CD4-positive, alpha-beta T cell treated with Interleukin-4 for 1 hour (primary cell): Measurements from ENCODE around the gene GNAI3.

ENCODE experiments used
- DNase-seq, 2 donors: peaks; one replicate each; pipeline ENCODE4 v3.0.0-alpha.2; 2020 to 2022

Gene GNAI3

GRCh38 chr1:109548321-109549267, at the start of gene GNAI3:
Gene GNAI3, plus strand, starts transcription at chr1:109548615. Its CDS starts 106 bp downstream, at chr1:109548721.
- DNase-seq: peak; percentile 96 to 97

- no peak for DNase-seq
These were observed 49.3 kb upstream of the GNAI3 start for GRCh38 chr1:109499081-109499480.

- DNase-seq: peak; percentile 65 to 70
These were observed 48.5 kb upstream of the GNAI3 start for GRCh38 chr1:109499661-109500536.

GRCh38 chr1:109500941-109501381, 47.5 kb upstream of the GNAI3 start:
- no peak for DNase-seq

- no peak for DNase-seq
These were observed 46.6 kb upstream of the GNAI3 start for GRCh38 chr1:109501644-109502363.

- DNase-seq: peak; percentile 73 to 80
These were observed 46.0 kb upstream of the GNAI3 start for GRCh38 chr1:109502364-109502851.

GRCh38 chr1:109503935-109504334, 44.5 kb upstream of the GNAI3 start:
- peak in 1 of 2 donors; percentile 36 for DNase-seq

GRCh38 chr1:109504974-109505373, 43.4 kb upstream of the GNAI3 start:
- DNase-seq: no peak

GRCh38 chr1:109508001-109508872, 40.2 kb upstream of the GNAI3 start:
- no peak for DNase-seq

- no peak for DNase-seq
These were observed 39.6 kb upstream of the GNAI3 start for GRCh38 chr1:109508873-109509175.

- peak; percentile 47 to 61 for DNase-seq
These were observed 39.0 kb upstream of the GNAI3 start, which contains the start of gene AMIGO1 for GRCh38 chr1:109509176-109510134. Gene AMIGO1, minus strand, starts transcription at chr1:109509727. Its CDS starts 815 bp downstream, at chr1:109508912.

GRCh38 chr1:109513110-109513710, 35.2 kb upstream of the GNAI3 start:
- DNase-seq: no peak

- no peak for DNase-seq
These were observed 33.6 kb upstream of the GNAI3 start for GRCh38 chr1:109514846-109515245.

GRCh38 chr1:109516872-109517271, 31.5 kb upstream of the GNAI3 start:
- DNase-seq: no peak

- DNase-seq: no peak
These were observed 31.1 kb upstream of the GNAI3 start for GRCh38 chr1:109517337-109517736.

- DNase-seq: no peak
These were observed 27.1 kb upstream of the GNAI3 start for GRCh38 chr1:109521002-109521951.

- no peak for DNase-seq
These were observed 26.4 kb upstream of the GNAI3 start for GRCh38 chr1:109522026-109522425.

GRCh38 chr1:109523706-109524105, 24.7 kb upstream of the GNAI3 start:
- DNase-seq: no peak
